ENCODE data around the gene SEPTIN10. TPM values are rescaled to one million over a fixed set of nuclear protein-coding genes. Genes with fewer than 3 reads are reported as not detected.
"Not testable (repeated sequence)": the region's sequence is repeated elsewhere in the genome, so short reads cannot be mapped to it uniquely, and the experiment has no call there.

The SEPTIN10 gene
- 100 to 1,000 TPM in 4 of 12 donors, 10 to 100 TPM in 7, not detected in 1; 72.0 to 112 (median 94.1) TPM for polyA plus RNA-seq (ENCODE audit: insufficient read length in 12 of 12)
- long read RNA-seq, donor 1, partial matches to known transcripts: 11 of 18 reads
- long read RNA-seq, donor 1, other reads (novel, unspliced or antisense): 0 of 18 reads
- long read RNA-seq, donor 2, transcript SEPT10-202 (11 exons, 3,071 nt): major isoform, 8 of 51 reads
- long read RNA-seq, donor 2, partial matches to known transcripts: 41 of 51 reads
- long read RNA-seq, donor 2, other reads (novel, unspliced or antisense): 0 of 51 reads
- long read RNA-seq, donor 3, transcript SEPT10-202 (11 exons, 3,071 nt): major isoform, 7 of 7 reads
- long read RNA-seq, donor 3, partial matches to known transcripts: 0 of 7 reads
- long read RNA-seq, donor 3, other reads (novel, unspliced or antisense): 0 of 7 reads
- long read RNA-seq, donor 4, partial matches to known transcripts: 0 of 2 reads
- long read RNA-seq, donor 4, other reads (novel, unspliced or antisense): 0 of 2 reads
- long read RNA-seq, donor 5, transcript SEPT10-202 (11 exons, 3,071 nt): major isoform, 10 of 15 reads
- long read RNA-seq, donor 5, partial matches to known transcripts: 0 of 15 reads
- long read RNA-seq, donor 5, other reads (novel, unspliced or antisense): 0 of 15 reads
- long read RNA-seq, donor 6, partial matches to known transcripts: 7 of 12 reads
- long read RNA-seq, donor 6, other reads (novel, unspliced or antisense): 0 of 12 reads
- long read RNA-seq, donor 7, partial matches to known transcripts: 0 of 4 reads
- long read RNA-seq, donor 7, other reads (novel, unspliced or antisense): 0 of 4 reads
- long read RNA-seq, donor 8, partial matches to known transcripts: 6 of 14 reads
- long read RNA-seq, donor 8, other reads (novel, unspliced or antisense): 0 of 14 reads
- long read RNA-seq, donor 9, partial matches to known transcripts: 0 of 6 reads
- long read RNA-seq, donor 9, other reads (novel, unspliced or antisense): 0 of 6 reads
- long read RNA-seq, donor 10, partial matches to known transcripts: 14 of 22 reads
- long read RNA-seq, donor 10, other reads (novel, unspliced or antisense): 0 of 22 reads
- long read RNA-seq, donor 11, transcript SEPT10-202 (11 exons, 3,071 nt): major isoform, 13 of 15 reads
- long read RNA-seq, donor 11, partial matches to known transcripts: 0 of 15 reads
- long read RNA-seq, donor 11, other reads (novel, unspliced or antisense): 0 of 15 reads

- peak; percentile 97 for DNase-seq
Measured at GRCh38 chr2:109613922-109614714, at the start of gene SEPTIN10, which contains the start of gene SOWAHC. TSS of gene SEPTIN10 (minus strand) at chr2:109613966. CDS start at chr2:109613827, 139 bp downstream. TSS of gene SOWAHC (plus strand) at chr2:109614364. CDS start at chr2:109614490, 126 bp downstream.

GRCh38 chr2:109662889-109663288 lies 49.1 kb upstream of the SEPTIN10 start:
- no peak for DNase-seq

DNA sequence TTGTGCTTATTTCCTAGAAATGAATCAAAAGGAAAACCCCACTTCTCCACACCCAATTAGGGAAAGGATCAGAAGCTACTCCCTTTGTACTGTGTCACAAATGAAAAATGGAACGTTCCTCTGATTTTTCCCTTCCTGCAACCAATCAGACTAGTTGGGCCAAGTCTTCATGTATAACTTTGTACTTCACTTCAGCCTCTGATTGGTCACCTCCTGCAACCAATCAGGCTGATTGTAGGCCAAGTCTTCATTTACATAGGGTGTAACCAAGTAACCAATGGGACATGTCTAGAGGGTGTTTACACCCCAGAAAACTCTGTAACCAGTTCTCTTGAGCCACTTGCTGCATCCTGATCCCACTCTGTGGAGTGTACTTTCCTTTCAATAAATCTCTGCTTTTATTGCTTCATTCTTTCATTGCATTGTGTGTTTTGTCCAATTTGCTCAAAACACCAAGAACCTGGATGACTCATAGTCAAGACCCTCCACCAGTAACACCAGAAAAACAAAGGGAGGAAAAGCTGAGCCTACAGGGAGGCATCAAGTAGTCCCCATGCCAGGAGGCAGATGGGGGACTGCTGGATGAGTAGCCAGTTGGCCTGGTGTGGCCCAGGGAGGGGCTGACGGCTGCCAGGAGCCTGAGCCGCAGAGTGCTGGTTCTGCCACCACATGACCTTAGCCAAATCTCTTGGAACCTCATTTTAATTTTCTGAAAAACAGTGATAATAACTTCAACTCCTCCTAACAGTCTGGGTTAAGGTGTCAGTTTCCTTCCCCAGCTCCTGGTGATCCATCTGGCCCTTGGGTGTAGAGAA lies 46.5 kb upstream of the SEPTIN10 start:
- DNase-seq: no peak

GRCh38 chr2:109659396-109660045 lies 45.8 kb upstream of the SEPTIN10 start:
- DNase-seq: no peak

- no peak for DNase-seq
Measured at GRCh38 chr2:109655287-109655686, 41.5 kb upstream of the SEPTIN10 start.

- no peak for DNase-seq
Measured at GRCh38 chr2:109654326-109655050, 40.7 kb upstream of the SEPTIN10 start.

DNA sequence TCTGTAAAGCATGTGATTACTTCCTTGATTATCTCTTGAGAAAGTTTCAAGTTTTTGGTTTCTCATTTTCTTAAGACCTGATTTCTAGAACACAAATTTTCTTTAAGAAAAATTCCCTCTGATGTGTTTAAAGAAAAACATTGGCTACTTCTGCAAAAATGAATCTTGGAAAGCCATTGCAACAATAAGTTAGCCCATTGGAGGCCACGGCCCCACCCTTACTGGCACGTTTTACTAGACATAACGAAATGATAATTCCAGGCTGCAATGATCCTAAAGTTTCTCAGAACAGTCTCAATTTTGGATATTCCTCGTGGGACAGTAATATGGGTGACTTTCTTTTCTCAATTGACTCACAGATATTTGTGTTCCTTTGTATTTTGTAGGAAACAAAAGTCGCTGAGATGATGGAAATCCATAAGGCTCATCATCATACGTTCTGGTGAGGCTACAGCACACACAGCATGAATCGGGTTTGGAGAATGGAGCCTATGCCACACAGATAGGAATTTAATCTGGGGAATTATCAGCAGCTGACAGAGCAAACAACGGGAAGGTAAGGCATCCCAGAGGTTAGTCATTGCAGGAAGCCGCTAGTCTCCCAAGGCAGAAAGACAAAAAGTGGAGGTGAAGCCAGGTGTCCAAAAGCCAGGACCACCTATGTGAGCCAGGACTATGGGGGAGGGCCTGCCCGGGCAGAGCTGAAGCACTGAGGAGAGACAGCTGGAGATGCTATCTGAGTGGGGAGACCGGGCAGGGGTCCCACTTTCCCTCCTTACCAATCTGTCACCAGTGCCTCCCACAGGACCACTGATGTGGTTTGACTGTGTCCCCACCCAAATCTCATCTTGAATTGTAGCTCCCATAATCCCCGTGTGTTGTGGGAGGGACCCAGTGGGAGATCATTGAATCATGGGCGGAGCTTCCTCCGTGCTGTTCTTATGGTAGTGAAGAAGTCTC lies 36.2 kb upstream of the SEPTIN10 start:
- no peak for DNase-seq

DNA sequence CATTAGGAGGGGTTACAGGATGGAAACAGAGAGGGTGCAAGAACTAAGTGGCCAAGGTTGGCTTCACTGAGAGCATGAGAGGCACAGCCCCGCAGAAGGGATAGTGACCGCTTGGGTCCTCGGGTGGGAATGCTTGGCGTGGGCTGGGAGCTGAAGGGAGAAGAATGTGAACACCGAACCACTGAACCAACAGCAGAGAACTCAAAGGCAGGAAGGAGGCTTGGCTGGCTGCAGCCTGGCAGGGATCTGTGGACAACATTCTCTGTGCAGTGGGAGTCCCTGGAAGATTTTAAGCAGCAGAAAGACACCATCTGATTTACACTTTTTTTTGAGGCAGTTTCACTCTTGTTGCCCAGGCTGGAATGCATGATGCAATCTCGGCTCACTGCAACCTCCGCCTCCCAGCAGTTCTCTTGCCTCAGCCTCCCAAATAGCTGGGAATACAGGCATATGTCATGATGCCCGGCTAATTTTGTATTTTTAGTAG lies 34.3 kb upstream of the SEPTIN10 start:
- DNase-seq: no peak

- DNase-seq: no peak
Measured at GRCh38 chr2:109647636-109648035, 33.9 kb upstream of the SEPTIN10 start.

- DNase-seq: no peak
Measured at GRCh38 chr2:109646961-109647360, 33.2 kb upstream of the SEPTIN10 start.

- DNase-seq: no peak
Measured at GRCh38 chr2:109645412-109646184, 31.8 kb upstream of the SEPTIN10 start.

GRCh38 chr2:109644571-109645275 lies 31.0 kb upstream of the SEPTIN10 start:
- no peak for DNase-seq

- not testable (repeated sequence) for DNase-seq
Measured at GRCh38 chr2:109640000-109640399, 26.2 kb upstream of the SEPTIN10 start.

GRCh38 chr2:109638795-109639194 lies 25.0 kb upstream of the SEPTIN10 start:
- DNase-seq: no peak

- no peak for DNase-seq
Measured at GRCh38 chr2:109637749-109638570, 24.2 kb upstream of the SEPTIN10 start.
